PC-9 (cell line): ENCODE measurements around the gene MRPS10. TPM values are rescaled to one million over a fixed set of nuclear protein-coding genes. Genes with fewer than 3 reads are reported as not detected.

Experiments
- BruUV-seq: library from RNA; stranded (reverse); fragments of 400-500 nt; replicated peaks from 2 replicates; lab custom pipeline; 2021; lab: Mats Ljungman, UMichigan
- CTCF ChIA-PET: fragments of 300-600 bp; sonication (Branson Sonifier 250); formaldehyde crosslinking; loops from one replicate; lab custom pipeline; 2022; ENCODE audit warnings: antibody characterized with exemption; lab: Charles Lee
- POLR2A ChIA-PET: fragments of 300-600 bp; sonication (Branson Sonifier 250); formaldehyde crosslinking; loops from one replicate; lab custom pipeline; 2022; ENCODE audit warnings: antibody characterized with exemption; ENCODE audit not compliant: unreplicated experiment; lab: Charles Lee
- DNase-seq, 2 experiments: peaks; one replicate each; pipeline versions ENCODE4 v3.0.0 to v3.0.0-alpha.2; 2015 to 2022; ENCODE audit warnings: mixed read lengths in 1 of 2
- H2AFZ ChIP-seq: fragments of 200-600 bp; sonication (generic); 2 replicates; pipeline ENCODE4 v1.8.1; 2017; ENCODE audit warnings: antibody characterized with exemption
- H3F3A ChIP-seq: fragments of 200-600 bp; sonication (generic); 2 replicates; pipeline ENCODE4 v1.8.1; 2017; ENCODE audit warnings: antibody characterized with exemption, mild to moderate bottlenecking, low read depth; ENCODE audit not compliant: insufficient read depth
- H3K27ac ChIP-seq: fragments of 200-600 bp; sonication (generic); 2 replicates; pipeline ENCODE4 v1.6.1; 2016; ENCODE audit warnings: mixed run types
- H3K27me3 ChIP-seq: fragments of 200-600 bp; sonication (generic); 2 replicates; pipeline ENCODE4 v1.6.1; 2016; ENCODE audit warnings: low read depth, mixed run types; ENCODE audit not compliant: insufficient read depth
- H3K36me3 ChIP-seq: fragments of 200-600 bp; sonication (generic); 2 replicates; pipeline ENCODE4 v1.6.1; 2016; ENCODE audit warnings: low read depth, mixed run types
- H3K4me1 ChIP-seq: fragments of 200-600 bp; sonication (generic); replicated peaks from 2 replicates; pipeline ENCODE4 v1.6.1; 2016; ENCODE audit warnings: mixed run types; ENCODE audit not compliant: insufficient read depth
- H3K4me2 ChIP-seq: fragments of 200-600 bp; sonication (generic); 2 replicates; pipeline ENCODE4 v1.6.1; 2017; ENCODE audit warnings: mixed run types
- H3K4me3 ChIP-seq: fragments of 200-600 bp; sonication (generic); 2 replicates; pipeline ENCODE4 v1.6.1; 2016; ENCODE audit warnings: mixed run types
- H3K79me2 ChIP-seq: fragments of 200-600 bp; sonication (generic); 2 replicates; pipeline ENCODE4 v1.6.1; 2017; ENCODE audit warnings: low read depth, mixed run types
- H3K9me2 ChIP-seq: fragments of 200-600 bp; sonication (generic); 2 replicates; pipeline ENCODE4 v1.8.1; 2017; ENCODE audit warnings: mild to moderate bottlenecking; ENCODE audit not compliant: insufficient read depth
- H3K9me3 ChIP-seq: fragments of 200-600 bp; sonication (generic); 2 replicates; pipeline ENCODE4 v1.8.1; 2016; ENCODE audit warnings: low read depth; ENCODE audit not compliant: insufficient read depth
- H4K20me1 ChIP-seq: fragments of 200-600 bp; sonication (generic); 2 replicates; pipeline ENCODE4 v1.8.1; 2017; ENCODE audit not compliant: insufficient read depth
- CTCF ChIP-seq: fragments of 200-600 bp; sonication (generic); conservative IDR thresholded peaks from 2 replicates; pipeline ENCODE4 v1.6.1; 2017; ENCODE audit warnings: mixed run types, antibody characterized with exemption, mild to moderate bottlenecking, moderate library complexity
- EZH2 ChIP-seq: fragments of 200-600 bp; sonication (generic); IDR thresholded peaks from 2 replicates; pipeline ENCODE4 v1.8.0; 2017; ENCODE audit warnings: antibody characterized with exemption, low read depth
- intact Hi-C: fragments of 100-400 bp; cut with micrococcal nuclease; formaldehyde crosslinking; loops from one replicate; pipeline ENCODE4 v1.10.0; 2022; ENCODE audit not compliant: unreplicated experiment
- total RNA-seq: library from RNA; stranded (reverse); gene quantifications from 2 replicates; pipeline ENCODE4 v1.2.3, GENCODE V29; 2021

The MRPS10 gene
- total RNA-seq, 1 experiment from 2014 or later: 56.5 TPM

- no peak overlapping the region; the same call in 1 of the 2 replicates for H2AFZ ChIP-seq
- CTCF ChIA-PET: interaction anchor here (0.9 to 1.2 kb wide), 4 partner anchors 12 to 487 kb away, joined by 3 to 8 read pairs (median 4); no protein-coding TSS in a partner anchor
- H3K27ac ChIP-seq: peak overlapping the region; percentile 77
Observed at GRCh38 chr6:42239333-42239732, 21.7 kb upstream of the MRPS10 start.

DNA sequence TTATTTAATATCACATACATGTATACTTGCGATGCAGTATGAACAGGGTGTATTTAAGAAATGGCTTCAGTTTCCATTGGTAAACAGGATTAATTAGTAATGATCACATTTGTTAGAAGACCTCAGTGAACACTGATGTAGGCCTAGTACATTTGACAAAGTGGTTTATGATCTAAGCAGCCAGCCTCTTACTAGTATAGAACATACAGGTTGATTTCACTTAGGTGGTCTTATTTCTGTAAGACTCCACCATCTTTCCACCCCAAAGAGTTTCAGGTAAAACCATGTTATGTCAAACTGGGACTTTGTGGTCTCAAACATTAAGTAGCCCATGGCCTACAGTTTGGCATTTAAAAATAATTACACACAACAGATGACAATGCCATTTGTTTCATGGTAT, 20.2 kb upstream of the MRPS10 start:
- BruUV-seq: no TSS peak
- intact Hi-C loops: no loop called here
- Histone ChIP-seq H3K79me2 (no peaks in the 10 kb centered on the region), H3K27ac (no peak overlapping the region), H4K20me1 (no peaks in the 10 kb centered on the region), H3K4me3 (no peak overlapping the region), H3K4me2 (no peak overlapping the region), H3K36me3 (peaks cover 7% of the 10 kb centered on the region; the same call in 1 of the 2 replicates), H2AFZ (no peak overlapping the region), H3K9me2 (no peaks in the 10 kb centered on the region), H3K9me3 (no peaks in the 10 kb centered on the region), H3K4me1 (peaks cover 24% of the 10 kb centered on the region), H3K27me3 (no peaks in the 10 kb centered on the region), H3F3A (peaks cover 23% of the 10 kb centered on the region)
- no peak for DNase-seq
- CTCF ChIA-PET: interaction anchor here (0.6 kb wide), 1 partner anchor 120 kb away, joined by 3 read pairs; no protein-coding TSS in a partner anchor
- TF ChIP-seq CTCF (no peak), EZH2 (no peak)
- POLR2A ChIA-PET: no interaction called here

More at GRCh38 chr6:42239333-42239732, 21.7 kb upstream of the MRPS10 start:
- Histone ChIP-seq H3K79me2 (no peaks in the 10 kb centered on the region), H3K27me3 (no peaks in the 10 kb centered on the region), H3K4me3 (no peak overlapping the region), H3K9me3 (no peaks in the 10 kb centered on the region), H3K9me2 (no peaks in the 10 kb centered on the region), H3K4me1 (peaks cover 24% of the 10 kb centered on the region), H3K36me3 (peaks cover 7% of the 10 kb centered on the region; the same call in 1 of the 2 replicates), H4K20me1 (no peaks in the 10 kb centered on the region), H3F3A (peaks cover 23% of the 10 kb centered on the region), H3K4me2 (peak overlapping the region; percentile 62)
- DNase-seq: peak in 1 of 2 experiments; percentile 31
- intact Hi-C loops: no loop called here
- TF ChIP-seq EZH2: no peak
- TF ChIP-seq CTCF: no peak
- POLR2A ChIA-PET: interaction anchor here (0.5 to 0.8 kb wide), 5 partner anchors 14 to 222 kb away, joined by 3 to 8 read pairs (median 3); no protein-coding TSS in a partner anchor
- no TSS peak for BruUV-seq

DNA sequence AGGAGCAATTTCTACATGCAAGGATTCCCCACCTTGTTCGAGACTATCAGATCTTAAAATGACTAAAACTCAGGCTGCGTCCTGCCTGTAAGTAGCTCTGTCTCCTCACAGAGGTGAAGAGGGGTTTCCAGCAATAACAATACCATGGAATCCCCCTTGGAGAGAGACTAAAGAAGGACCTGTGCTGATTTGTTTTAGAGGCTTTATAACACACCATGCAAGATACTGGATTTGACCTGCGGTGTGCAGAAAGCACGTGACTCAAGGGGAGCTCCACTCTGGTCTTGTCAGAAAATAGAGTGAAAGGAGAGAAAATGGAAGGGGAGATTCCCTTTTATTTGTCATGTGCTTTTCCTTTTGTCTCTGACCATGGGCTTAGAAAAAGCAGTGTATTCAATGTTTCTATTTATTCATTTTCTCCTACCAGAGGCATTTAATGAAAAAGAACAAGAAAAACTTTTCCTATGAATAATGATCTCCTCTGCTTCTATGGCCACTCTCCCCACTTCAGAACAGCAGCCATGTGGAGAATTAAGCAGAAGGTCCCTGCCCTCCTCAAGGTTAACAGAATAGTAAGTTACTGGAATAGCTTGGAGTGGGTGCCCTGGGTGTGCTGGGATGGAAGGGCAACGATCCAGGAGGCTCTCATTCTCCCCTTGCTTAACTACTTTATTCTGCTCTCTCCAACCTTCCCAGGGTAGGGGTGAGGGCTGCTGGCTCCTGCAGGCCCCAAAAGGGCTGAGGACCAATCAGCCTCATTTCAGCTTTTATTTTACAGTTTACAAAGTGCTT, 19.2 kb upstream of the MRPS10 start:
- intact Hi-C loops: no loop called here
- Histone ChIP-seq H4K20me1 (no peaks in the 10 kb centered on the region), H3K79me2 (no peaks in the 10 kb centered on the region), H3K9me3 (no peaks in the 10 kb centered on the region), H3F3A (peaks cover 23% of the 10 kb centered on the region), H3K36me3 (no peaks in the 10 kb centered on the region), H3K4me3 (no peak overlapping the region), H3K4me2 (no peak overlapping the region), H3K9me2 (no peaks in the 10 kb centered on the region), H2AFZ (no peak overlapping the region), H3K27me3 (no peaks in the 10 kb centered on the region), H3K4me1 (peaks cover 24% of the 10 kb centered on the region), H3K27ac (no peak overlapping the region)
- CTCF ChIA-PET: no interaction called here
- POLR2A ChIA-PET: no interaction called here
- TF ChIP-seq EZH2 (no peak), CTCF (no peak)
- no TSS peak for BruUV-seq
- no peak for DNase-seq
